HAP-1 (cell line): ENCODE results near the gene ADH1A.
"Not testable (repeated sequence)": the region's sequence is repeated elsewhere in the genome, so short reads cannot be mapped to it uniquely, and the experiment has no call there.

Experiments
- DNase-seq, 2 experiments: peaks; one replicate each; pipeline ENCODE4 v3.0.0-alpha.2; 2016 to 2020; ENCODE audit warnings: low spot score in 2 of 2
- H3K27me3 ChIP-seq: fragments of 250-450 bp; sonication (Bioruptor Pico); 2 replicates; pipeline ENCODE4 v1.5.1; 2020; ENCODE audit warnings: low read depth, mild to moderate bottlenecking, moderate library complexity
- H3K36me3 ChIP-seq: fragments of 250-450 bp; sonication (Bioruptor Pico); replicated peaks from 2 replicates; pipeline ENCODE4 v1.5.1; 2020; ENCODE audit warnings: mild to moderate bottlenecking
- H3K4me1 ChIP-seq: fragments of 250-450 bp; sonication (Bioruptor Pico); 2 replicates; pipeline ENCODE4 v1.5.1; 2020; ENCODE audit warnings: mild to moderate bottlenecking
- H3K4me3 ChIP-seq: fragments of 250-450 bp; sonication (Bioruptor Pico); 2 replicates; pipeline ENCODE4 v1.5.1; 2020; ENCODE audit warnings: mild to moderate bottlenecking, moderate library complexity
- H3K9me3 ChIP-seq: fragments of 250-450 bp; sonication (Bioruptor Pico); 2 replicates; pipeline ENCODE4 v1.5.1; 2020; ENCODE audit warnings: mild to moderate bottlenecking, moderate library complexity
- in situ Hi-C: fragments of 300-500 bp; cut with MboI; formaldehyde crosslinking; loops from 3 replicates; pipeline ENCODE4 v1.14.3; 2020; ENCODE audit warnings: low sequenced_read_pairs, inconsistent platforms, mixed read lengths

The ADH1A gene

DNA sequence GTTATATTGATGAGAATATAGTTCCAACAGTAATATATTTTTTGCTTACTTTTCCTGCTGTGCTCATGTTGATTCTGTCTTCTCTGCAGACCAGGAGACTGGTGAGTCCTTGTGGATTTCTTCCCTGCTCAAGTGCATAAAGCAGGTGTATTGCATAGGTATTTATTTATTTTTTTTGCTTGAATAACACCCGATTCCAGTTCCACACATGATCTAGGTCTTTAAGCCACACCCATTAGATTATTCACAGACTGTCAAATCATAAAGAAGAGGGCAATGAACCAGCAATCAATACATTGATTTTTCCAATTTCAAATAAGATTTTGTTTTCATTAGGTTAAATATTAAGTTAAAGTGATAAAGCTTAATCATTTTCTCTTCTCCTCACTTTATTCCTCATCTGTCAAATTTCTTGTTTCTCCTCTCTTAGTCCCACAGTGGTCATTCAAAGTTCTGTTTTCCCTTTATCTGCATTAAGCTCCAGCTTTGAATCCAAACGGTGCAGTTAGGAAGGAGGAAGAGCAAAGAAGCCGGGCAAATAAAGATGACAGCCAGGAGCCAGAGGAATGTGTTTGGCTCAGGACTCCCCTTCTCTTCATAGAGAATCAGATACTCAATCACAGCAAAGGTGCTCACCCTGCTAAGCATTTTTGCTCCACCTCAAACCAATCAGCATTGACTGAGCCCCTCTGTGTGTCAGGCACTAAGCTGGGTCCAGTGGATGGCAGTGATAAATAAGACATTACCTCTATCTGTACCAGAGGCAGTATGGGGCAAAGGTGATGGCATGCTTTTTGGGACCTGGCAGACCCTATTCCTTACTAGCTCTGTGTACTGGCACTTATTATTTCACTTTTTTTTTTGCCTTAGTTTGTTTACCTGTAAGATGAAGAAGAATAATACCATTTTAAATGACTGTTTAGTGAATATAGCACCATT lies at the start of gene ADH1A:
ADH1A (minus strand) TSS at position 138 of the 939 bp plus-strand sequence; CDS start at position 67, 71 bp downstream.
- Histone ChIP-seq H3K36me3 (no peaks in the 10 kb centered on the region), H3K9me3 (no peaks in the 10 kb centered on the region), H3K27me3 (no peaks in the 10 kb centered on the region), H3K4me1 (no peaks in the 10 kb centered on the region), H3K4me3 (no peak within 1 kb of the TSS)
- DNase-seq: no peak
- in situ Hi-C loops: no loop called here

GRCh38 chr4:99339172-99339571 lies 48.4 kb upstream of the ADH1A start:
- Histone ChIP-seq H3K9me3 (no peaks in the 10 kb centered on the region), H3K27me3 (peaks cover 2% of the 10 kb centered on the region), H3K4me3 (no peak overlapping the region), H3K36me3 (no peaks in the 10 kb centered on the region), H3K4me1 (no peaks in the 10 kb centered on the region)
- in situ Hi-C loops: no loop called here
- DNase-seq: no peak

- Histone ChIP-seq H3K9me3 (no peaks in the 10 kb centered on the region), H3K4me3 (no peak overlapping the region), H3K4me1 (no peaks in the 10 kb centered on the region), H3K27me3 (peaks cover 6% of the 10 kb centered on the region; the same call in 1 of the 2 replicates), H3K36me3 (no peaks in the 10 kb centered on the region)
- no peak for DNase-seq
- in situ Hi-C loops: no loop called here
Observed at GRCh38 chr4:99336553-99336952, 45.8 kb upstream of the ADH1A start.

DNA sequence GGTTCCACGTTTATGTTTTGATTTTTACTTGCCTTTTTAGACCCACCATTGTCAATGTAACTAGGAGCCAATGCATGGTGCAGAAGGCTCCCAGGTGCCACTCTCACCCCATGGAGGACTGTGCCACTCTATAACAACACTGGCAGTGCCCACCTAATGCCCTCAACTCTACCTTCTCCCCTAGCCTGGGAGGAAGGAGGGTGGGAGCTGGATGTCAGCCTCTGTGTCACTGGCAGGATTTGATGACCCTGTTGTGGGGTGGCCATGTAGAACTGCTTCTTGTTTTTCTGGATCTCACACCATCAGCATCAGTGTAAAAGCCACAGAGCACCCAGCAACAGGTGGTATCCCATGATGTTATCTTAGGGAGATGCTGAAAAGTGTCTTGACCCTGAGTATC lies 44.1 kb upstream of the ADH1A start:
- no peak overlapping the region for H3K4me3 ChIP-seq
- in situ Hi-C loops: no loop called here
- H3K36me3 ChIP-seq: no peaks in the 10 kb centered on the region
- peaks cover 6% of the 10 kb centered on the region; the same call in 1 of the 2 replicates for H3K27me3 ChIP-seq
- no peaks in the 10 kb centered on the region for H3K9me3 ChIP-seq
- no peaks in the 10 kb centered on the region for H3K4me1 ChIP-seq
- DNase-seq: no peak

DNA sequence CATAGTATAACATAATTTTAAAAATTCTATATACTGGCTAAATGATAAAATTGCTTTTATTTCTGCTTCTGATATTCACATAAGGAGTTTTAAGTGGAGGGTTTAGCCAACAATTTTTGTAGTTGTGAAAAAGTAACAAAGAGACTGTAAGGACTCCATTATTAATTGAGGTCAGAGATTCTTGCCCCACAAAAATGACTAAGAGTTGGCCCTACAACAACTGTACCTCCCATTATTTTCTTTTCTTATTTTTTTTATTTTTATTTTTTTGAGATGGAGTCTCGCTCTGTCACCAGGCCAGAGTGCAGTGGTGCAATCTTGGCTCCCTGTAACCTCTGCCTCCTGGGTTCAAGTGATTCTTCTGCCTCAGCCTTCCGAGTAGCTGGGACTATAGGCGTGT lies 39.9 kb upstream of the ADH1A start:
- Histone ChIP-seq H3K4me1 (no peaks in the 10 kb centered on the region), H3K9me3 (no peaks in the 10 kb centered on the region), H3K27me3 (peaks cover 6% of the 10 kb centered on the region; the same call in 1 of the 2 replicates), H3K36me3 (no peaks in the 10 kb centered on the region), H3K4me3 (no peak overlapping the region)
- DNase-seq: no peak
- in situ Hi-C loops: no loop called here

DNA sequence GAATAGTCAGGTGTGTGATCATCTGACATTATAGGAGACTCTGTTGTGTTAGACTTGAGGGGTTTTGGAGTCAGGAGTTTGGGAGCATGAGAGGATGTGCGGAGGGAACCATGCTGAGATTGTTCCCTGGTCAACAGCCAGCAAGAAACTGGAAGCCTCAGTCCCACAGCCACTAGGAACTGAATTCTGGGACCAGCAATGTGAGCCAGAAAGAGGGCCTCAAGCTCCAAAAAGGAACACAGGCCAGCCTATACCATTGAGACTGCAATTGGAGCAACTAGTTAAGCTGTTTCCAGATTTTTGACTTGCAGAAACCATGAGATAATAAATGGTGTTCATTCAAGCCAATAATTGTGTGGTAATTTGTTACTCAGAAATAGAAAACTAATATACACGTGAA lies 39.1 kb upstream of the ADH1A start:
- H3K4me1 ChIP-seq: no peaks in the 10 kb centered on the region
- no peak overlapping the region for H3K4me3 ChIP-seq
- in situ Hi-C loops: no loop called here
- no peak for DNase-seq
- H3K9me3 ChIP-seq: no peaks in the 10 kb centered on the region
- no peaks in the 10 kb centered on the region for H3K36me3 ChIP-seq
- peaks cover 6% of the 10 kb centered on the region; the same call in 1 of the 2 replicates for H3K27me3 ChIP-seq

DNA sequence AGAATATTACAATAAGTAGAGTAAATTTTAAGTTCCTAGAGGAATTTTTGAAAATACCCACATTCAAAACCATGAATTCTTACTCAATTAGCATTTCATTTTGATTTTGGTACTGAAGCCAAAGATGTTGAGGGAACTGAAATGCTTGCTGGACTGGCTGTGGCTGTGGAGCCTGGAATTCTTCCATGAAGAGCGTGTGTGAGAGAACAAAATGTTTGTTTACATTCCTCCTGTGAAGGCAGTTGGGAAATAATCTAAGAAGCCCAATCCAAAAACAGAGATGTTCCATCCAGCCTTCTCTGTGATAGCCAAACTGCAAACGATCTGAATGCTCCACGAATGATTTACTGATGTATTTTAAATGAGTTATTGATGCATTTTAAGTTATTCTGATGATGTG lies 34.2 kb upstream of the ADH1A start:
- H3K27me3 ChIP-seq: no peaks in the 10 kb centered on the region
- H3K9me3 ChIP-seq: no peaks in the 10 kb centered on the region
- in situ Hi-C loops: no loop called here
- H3K36me3 ChIP-seq: no peaks in the 10 kb centered on the region
- DNase-seq: no peak
- no peak overlapping the region for H3K4me3 ChIP-seq
- no peaks in the 10 kb centered on the region for H3K4me1 ChIP-seq

DNA sequence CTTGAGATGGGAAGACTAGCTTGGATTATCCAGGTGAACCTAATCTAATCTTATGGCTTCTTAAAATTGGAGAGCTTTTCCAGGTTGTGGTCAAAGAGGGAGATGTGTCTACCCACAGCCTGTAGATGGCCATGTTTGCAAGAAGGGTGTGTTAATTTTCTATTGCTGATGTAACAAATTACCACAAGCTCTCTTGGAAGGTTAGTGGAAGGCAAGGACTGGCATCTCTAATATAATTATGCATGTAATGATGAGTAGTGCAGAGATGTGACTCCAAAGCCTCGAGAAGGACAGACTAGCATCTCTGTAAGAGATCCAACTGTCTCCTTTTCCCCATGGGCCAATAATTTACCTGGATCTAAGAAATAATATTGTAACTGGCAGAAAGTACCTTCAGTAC lies 33.6 kb upstream of the ADH1A start:
- DNase-seq: no peak
- H3K9me3 ChIP-seq: no peaks in the 10 kb centered on the region
- in situ Hi-C loops: no loop called here

DNA sequence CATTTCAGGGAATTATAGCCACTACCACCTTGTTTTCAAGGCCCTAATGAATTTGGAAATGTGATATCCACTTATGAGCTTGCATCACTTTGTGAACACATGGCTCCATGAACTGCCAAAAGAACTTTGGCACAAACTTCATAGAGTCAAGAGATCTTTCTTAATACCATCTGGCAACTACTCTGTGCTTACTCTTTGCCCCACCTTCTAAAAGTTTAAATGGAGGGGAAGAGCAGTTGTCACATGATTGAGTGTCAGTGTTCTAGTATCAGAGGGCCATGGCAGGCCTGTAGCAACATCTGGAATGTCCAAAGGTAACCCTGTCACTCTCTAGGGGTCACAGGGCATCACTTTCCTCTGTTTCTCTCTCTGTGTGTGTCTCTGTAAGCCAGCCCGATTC lies 33.0 kb upstream of the ADH1A start:
- in situ Hi-C loops: no loop called here
- Histone ChIP-seq H3K27me3 (no peaks in the 10 kb centered on the region), H3K4me3 (no peak overlapping the region), H3K9me3 (no peaks in the 10 kb centered on the region), H3K4me1 (no peaks in the 10 kb centered on the region), H3K36me3 (no peaks in the 10 kb centered on the region)
- DNase-seq: no peak

More for the DNA sequence above, 33.6 kb upstream of the ADH1A start:
- H3K4me1 ChIP-seq: no peaks in the 10 kb centered on the region
- H3K4me3 ChIP-seq: no peak overlapping the region
- H3K36me3 ChIP-seq: no peaks in the 10 kb centered on the region
- H3K27me3 ChIP-seq: no peaks in the 10 kb centered on the region

- no peaks in the 10 kb centered on the region for H3K4me1 ChIP-seq
- no peaks in the 10 kb centered on the region for H3K36me3 ChIP-seq
- in situ Hi-C loops: no loop called here
- H3K9me3 ChIP-seq: no peaks in the 10 kb centered on the region
- no peak within 1 kb of the TSS for H3K4me3 ChIP-seq
- no peak for DNase-seq
- no peaks in the 10 kb centered on the region for H3K27me3 ChIP-seq
Observed at GRCh38 chr4:99321241-99322191, 30.7 kb upstream of the ADH1A start, which contains the start of gene ADH1B. TSS of gene ADH1B (minus strand) at chr4:99321401. CDS start at chr4:99321331, 70 bp downstream.

GRCh38 chr4:99317811-99318210 lies 27.0 kb upstream of the ADH1A start:
- H3K9me3 ChIP-seq, H3K4me1 ChIP-seq, H3K36me3 ChIP-seq, H3K27me3 ChIP-seq, in situ Hi-C loops, DNase-seq, H3K4me3 ChIP-seq: not testable (repeated sequence)

- in situ Hi-C loops: no loop called here
- H3K4me1 ChIP-seq: no peaks in the 10 kb centered on the region
- no peak for DNase-seq
Observed at GRCh38 chr4:99317354-99317753, 26.6 kb upstream of the ADH1A start.

DNA sequence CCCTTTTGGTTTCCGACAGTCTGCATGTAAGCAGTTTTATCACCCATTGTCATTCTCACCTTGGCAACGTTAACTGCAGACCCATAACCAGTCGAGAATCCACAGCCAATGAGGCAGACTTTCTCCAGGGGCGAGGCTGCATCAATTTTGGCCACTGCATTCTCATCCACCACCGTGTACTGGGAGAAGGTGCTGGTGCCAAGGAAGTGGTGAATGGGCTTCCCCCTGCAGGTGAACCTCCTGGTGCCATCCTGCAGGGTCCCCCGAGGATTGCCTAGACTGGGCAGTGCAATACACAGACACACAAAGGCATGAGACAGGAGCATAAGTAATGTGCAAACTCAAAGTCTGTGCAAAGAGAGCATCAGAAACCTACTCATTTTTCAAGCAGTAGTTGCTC lies 25.1 kb upstream of the ADH1A start:
- no peaks in the 10 kb centered on the region for H3K9me3 ChIP-seq
- H3K4me3 ChIP-seq: no peak overlapping the region
- no peaks in the 10 kb centered on the region for H3K4me1 ChIP-seq
- in situ Hi-C loops: no loop called here
- H3K27me3 ChIP-seq: 0 out of 2 replicates have a peak, but pooled peaks cover 2% of the 10 kb centered on the region
- H3K36me3 ChIP-seq: no peaks in the 10 kb centered on the region
- DNase-seq: no peak

More at GRCh38 chr4:99317354-99317753, 26.6 kb upstream of the ADH1A start:
- Histone ChIP-seq H3K27me3 (no peaks in the 10 kb centered on the region), H3K9me3 (no peaks in the 10 kb centered on the region), H3K4me3 (no peak overlapping the region), H3K36me3 (no peaks in the 10 kb centered on the region)
